ENCODE data around the gene CACNA2D4.

CACNA2D4 gene

GRCh38 chr12:1922075-1922709 is 3.7 kb upstream of the CACNA2D4 start:
- TF ChIP-seq CTCF (IDR thresholded peaks at IDR 0.05; ENCODE audit: control insufficient read depth, extremely low read depth, insufficient read depth): no peak
- no peak overlapping the region for H3K4me3 ChIP-seq (ENCODE audit: low read depth, low read length)
- DNase-seq (ENCODE audit: low read depth): no peak

- no peak for TF ChIP-seq CTCF (IDR thresholded peaks at IDR 0.05; ENCODE audit: control insufficient read depth, extremely low read depth, insufficient read depth)
- no peak for DNase-seq (ENCODE audit: low read depth)
- H3K4me3 ChIP-seq (ENCODE audit: low read depth, low read length): no peak overlapping the region
These were observed 2.5 kb upstream of the CACNA2D4 start for GRCh38 chr12:1920971-1921370.

- no peak overlapping the region for H3K4me3 ChIP-seq (ENCODE audit: low read depth, low read length)
- DNase-seq (ENCODE audit: low read depth): no peak
- TF ChIP-seq CTCF (IDR thresholded peaks at IDR 0.05; ENCODE audit: control insufficient read depth, extremely low read depth, insufficient read depth): no peak
These were observed 2.0 kb upstream of the CACNA2D4 start for GRCh38 chr12:1920436-1920835.

GRCh38 chr12:1919763-1920162 is 1.3 kb upstream of the CACNA2D4 start:
- TF ChIP-seq CTCF (IDR thresholded peaks at IDR 0.05; ENCODE audit: control insufficient read depth, extremely low read depth, insufficient read depth): no peak
- DNase-seq (ENCODE audit: low read depth): no peak
- no peak overlapping the region for H3K4me3 ChIP-seq (ENCODE audit: low read depth, low read length)

GRCh38 chr12:1919284-1919683 is 832 bp upstream of the CACNA2D4 start:
- no peak for DNase-seq (ENCODE audit: low read depth)
- no peak for TF ChIP-seq CTCF (IDR thresholded peaks at IDR 0.05; ENCODE audit: control insufficient read depth, extremely low read depth, insufficient read depth)
- H3K4me3 ChIP-seq (ENCODE audit: low read depth, low read length): no peak overlapping the region

GRCh38 chr12:1918884-1919236 is 408 bp upstream of the CACNA2D4 start:
- H3K4me3 ChIP-seq (ENCODE audit: low read depth, low read length): no peak overlapping the region
- TF ChIP-seq CTCF (IDR thresholded peaks at IDR 0.05; ENCODE audit: control insufficient read depth, extremely low read depth, insufficient read depth): no peak
- DNase-seq (ENCODE audit: low read depth): no peak

All from LNCaP clone FGC (cell line).